CD4-positive, alpha-beta T cell treated with Interleukin-4 for 4 hours (primary cell): ENCODE data around the gene MPC2.
"Not testable (repeated sequence)": the region's sequence is repeated elsewhere in the genome, so short reads cannot be mapped to it uniquely, and the experiment has no call there.

Source experiments
- DNase-seq: peaks from one replicate; pipeline ENCODE4 v3.0.0-alpha.2; 2020

Gene MPC2

DNA sequence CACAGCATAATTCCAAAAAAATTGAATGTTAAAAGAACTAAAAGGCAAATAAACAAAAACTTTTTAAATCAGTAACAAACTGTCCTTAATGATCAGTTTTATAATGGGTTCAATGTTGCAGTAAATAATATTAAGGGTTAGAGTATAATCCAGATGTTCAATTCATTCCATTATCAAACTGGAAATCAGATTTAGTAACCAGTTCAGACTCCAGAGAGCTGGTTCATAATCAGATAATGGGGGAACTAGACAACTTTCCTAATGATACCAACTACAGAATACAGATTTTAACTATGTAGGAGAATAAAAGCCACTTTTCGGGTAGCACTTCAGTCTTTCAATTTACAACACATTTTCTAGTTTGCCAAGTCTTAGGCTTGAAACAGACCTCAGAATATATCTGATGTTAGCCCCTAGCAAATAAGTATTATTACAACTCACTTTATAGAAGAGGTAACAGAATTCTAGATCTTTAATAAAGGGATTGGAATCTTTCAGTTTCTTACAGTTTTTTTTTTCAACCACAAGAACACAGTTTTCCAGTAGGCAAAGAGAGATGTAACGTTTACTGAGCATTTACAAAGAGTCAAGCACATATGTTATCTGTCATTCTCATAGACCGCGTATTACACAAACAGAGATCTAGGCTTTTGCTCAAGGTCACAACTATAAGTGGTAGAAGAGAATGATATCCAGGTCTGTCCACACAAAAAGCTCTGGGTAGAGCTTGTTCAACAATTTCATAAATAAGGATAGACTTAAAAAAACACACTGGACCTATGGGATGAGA is 2.3 kb downstream of the MPC2 start:
- DNase-seq, result no peak

DNA sequence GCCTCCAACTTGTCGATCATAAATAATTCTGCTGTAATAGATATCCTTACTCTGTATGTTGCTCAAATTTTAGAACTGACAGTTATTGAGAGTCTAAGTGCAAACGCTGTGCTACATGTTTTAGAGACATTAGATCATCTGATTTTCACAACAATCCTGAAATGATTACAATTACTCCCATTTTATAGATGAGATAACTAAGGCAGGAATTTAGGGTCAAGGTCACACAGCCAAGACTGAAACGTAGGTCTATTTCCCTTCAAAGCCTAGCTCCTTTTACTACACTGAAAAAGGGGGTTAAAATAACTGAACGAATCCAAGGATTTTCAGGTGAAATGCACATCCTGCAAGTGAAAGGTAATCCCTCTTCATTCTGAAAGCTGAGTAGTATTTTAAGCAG is 3.1 kb downstream of the MPC2 start:
- no peak for DNase-seq

DNA sequence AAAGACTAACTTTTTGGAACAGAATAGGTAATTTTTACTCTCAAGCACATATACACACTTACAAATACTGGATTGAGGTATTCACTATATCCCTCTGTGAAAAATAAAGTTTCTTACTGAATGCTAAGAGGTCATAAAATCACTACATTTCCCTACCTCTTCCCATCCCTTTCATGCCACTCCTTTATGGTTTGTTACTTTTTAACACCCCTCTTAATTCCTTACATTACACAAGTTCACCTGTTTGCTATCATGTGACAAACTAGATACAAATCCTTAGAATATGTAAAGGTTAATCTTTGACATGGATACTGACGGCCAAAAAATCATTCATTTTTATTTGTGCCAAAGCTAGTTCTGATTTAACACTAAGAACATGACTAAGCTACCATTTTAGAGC is 7.1 kb downstream of the MPC2 start:
- DNase-seq, result no peak

- DNase-seq, result not testable (repeated sequence)
These were observed 8.0 kb downstream of the MPC2 start for GRCh38 chr1:167928919-167929318.

DNA sequence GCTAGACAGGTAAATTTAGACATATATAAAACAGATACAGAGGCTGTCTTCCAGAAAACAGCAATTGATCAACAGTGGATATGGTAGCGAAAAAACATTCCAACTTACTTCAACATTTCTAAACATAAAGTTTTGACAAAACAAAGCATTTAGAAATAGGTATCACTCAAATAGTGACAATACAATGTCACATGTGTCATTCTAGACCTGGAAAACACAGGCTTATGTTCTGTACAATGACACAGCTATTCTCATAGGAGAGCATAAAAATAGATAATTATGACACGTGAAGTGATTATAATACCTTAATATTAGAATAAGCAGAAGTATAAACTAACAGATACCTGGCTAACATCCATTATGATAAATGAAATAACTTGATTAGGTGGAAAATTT is 8.4 kb downstream of the MPC2 start:
- no peak for DNase-seq

GRCh38 chr1:167927046-167927754 is 9.7 kb downstream of the MPC2 start:
- no peak for DNase-seq

DNA sequence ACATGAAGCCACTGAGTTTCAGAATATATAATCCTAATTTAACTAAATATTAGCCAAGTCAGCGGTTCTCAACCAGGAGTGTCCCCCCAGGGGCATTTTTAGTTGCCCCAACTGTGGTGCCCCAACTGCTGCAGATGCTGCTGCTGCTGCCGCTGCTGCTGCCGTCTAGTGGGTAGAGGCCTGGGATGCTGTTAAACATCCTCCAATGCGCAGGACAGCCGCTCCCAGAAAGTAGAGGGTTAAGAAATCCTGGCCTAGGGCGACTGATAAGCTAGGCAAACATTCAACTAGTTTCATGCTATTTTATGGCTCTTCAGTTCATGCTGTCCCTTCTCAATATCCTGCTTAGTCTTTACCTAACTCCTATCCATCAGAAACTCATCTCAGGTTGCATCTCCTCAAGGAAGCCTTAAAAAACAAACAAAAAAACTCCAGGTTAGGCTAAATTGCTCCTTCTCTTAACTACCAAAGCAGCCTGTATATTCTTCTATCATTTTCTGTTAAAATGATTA is 10.3 kb downstream of the MPC2 start:
- DNase-seq, result no peak

- DNase-seq, result no peak
These were observed 12.2 kb downstream of the MPC2 start for GRCh38 chr1:167924543-167925231.

GRCh38 chr1:167924102-167924501 is 12.8 kb downstream of the MPC2 start:
- no peak for DNase-seq

GRCh38 chr1:167923324-167924056 is 13.4 kb downstream of the MPC2 start:
- DNase-seq, result no peak

DNA sequence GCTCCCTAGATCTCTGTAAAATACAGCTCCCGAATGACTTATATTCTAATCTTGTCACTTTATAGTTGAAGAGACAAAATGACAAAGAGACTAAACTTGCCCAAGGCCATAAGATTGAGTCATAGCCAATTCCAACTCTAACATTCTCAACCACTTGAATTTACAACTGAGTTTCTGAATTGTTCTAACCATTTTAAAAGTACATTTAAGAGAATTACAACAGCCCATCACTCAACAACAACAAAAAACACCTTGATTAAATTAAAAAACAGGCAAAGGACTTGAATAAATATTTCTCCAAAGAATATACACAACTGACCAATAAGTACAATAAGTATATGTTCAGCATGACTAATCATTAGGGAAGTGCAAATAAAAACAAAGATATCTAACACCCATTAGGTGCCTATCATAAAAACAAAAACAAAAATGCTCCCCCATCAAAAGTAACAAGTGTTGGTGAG is 14.2 kb downstream of the MPC2 start:
- no peak for DNase-seq

- DNase-seq, result no peak
These were observed 14.8 kb downstream of the MPC2 start for GRCh38 chr1:167922023-167922422.

GRCh38 chr1:167916766-167917511 is 19.9 kb downstream of the MPC2 start:
- DNase-seq, result no peak

- DNase-seq, result no peak
These were observed 21.3 kb downstream of the MPC2 start for GRCh38 chr1:167915569-167915968.

DNA sequence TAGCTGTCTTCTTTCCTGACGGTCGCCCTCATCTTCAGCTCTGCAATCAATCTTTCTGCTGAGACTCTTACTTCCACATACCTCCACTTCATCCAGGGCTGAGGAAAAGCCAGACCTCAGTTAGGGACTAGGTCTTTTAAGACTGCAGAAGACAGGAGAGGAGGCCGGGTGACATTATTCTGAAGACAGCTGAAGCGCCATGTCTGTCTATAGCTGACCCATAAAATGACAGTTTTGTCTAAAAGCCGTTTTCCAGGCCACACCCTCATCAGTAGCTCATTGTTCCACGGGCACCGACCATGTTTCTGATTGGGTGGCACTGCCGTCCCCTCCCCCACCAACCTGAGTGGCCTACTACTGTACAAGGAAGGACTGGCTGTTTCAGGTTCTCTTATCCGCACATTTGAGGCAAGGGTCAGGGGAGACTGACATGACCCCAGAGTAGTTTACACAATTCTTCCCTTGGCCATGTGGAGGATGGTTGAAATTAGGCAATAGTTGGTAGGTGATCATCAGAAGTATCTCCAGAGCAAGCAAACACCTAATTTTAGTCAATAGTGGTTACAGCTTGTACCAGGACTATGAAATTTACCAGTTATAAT is 22.9 kb downstream of the MPC2 start, which contains the start of gene ADCY10:
ADCY10 (minus strand) TSS at position 240 of the 602 bp plus-strand sequence. CDS start 8,994 bp downstream, outside the sequence.
- no peak for DNase-seq

GRCh38 chr1:167912294-167912693 is 24.6 kb downstream of the MPC2 start:
- DNase-seq, result no peak

GRCh38 chr1:167911413-167911812 is 25.5 kb downstream of the MPC2 start:
- no peak for DNase-seq

- DNase-seq, result no peak
These were observed 26.3 kb downstream of the MPC2 start for GRCh38 chr1:167910530-167910929.

GRCh38 chr1:167909691-167910180 is 27.1 kb downstream of the MPC2 start:
- no peak for DNase-seq

GRCh38 chr1:167905671-167906070 is 31.2 kb downstream of the MPC2 start:
- DNase-seq, result no peak

DNA sequence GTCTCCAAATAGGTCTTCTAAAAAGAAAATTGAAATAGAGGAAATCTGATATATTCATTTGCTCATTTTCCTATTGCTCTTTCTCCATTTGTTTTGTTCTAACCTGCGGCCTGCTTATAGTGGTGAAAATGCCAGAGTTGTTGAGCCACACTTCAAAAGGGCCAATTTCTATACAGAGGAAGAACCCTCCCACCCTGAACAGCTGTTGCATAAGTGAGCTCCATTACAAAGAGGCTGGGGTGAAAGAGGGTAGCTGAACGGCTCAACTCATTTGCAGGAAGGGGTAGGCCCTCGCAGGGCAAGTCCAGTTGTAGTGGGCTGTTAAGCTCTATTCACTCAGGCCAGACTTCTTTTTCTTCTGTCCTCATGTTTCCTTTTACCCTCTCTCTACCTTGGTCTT is 31.7 kb downstream of the MPC2 start:
- DNase-seq, result no peak
